KMS-11 (cell line): Measurements from ENCODE around the gene PKP3.
A peak's percentile ranks its signal among the peaks of the same experiment; 100 is the strongest.

Experiments
- H2AFZ ChIP-seq: fragments of 200-600 bp; sonication (generic); 2 replicates; pipeline ENCODE4 v1.6.1; 2016; ENCODE audit warnings: antibody characterized with exemption, mixed run types, low read depth
- H3K27ac ChIP-seq: fragments of 200-600 bp; sonication (generic); 2 replicates; pipeline ENCODE4 v1.6.1; 2016; ENCODE audit warnings: mild to moderate bottlenecking, mixed run types
- H3K27me3 ChIP-seq: fragments of 200-600 bp; sonication (generic); 2 replicates; pipeline ENCODE4 v1.6.1; 2017; ENCODE audit warnings: mild to moderate bottlenecking, low read depth, mixed run types, moderate library complexity; ENCODE audit not compliant: insufficient read depth
- H3K36me3 ChIP-seq: fragments of 200-600 bp; sonication (generic); 2 replicates; pipeline ENCODE4 v1.6.1; 2017; ENCODE audit warnings: mild to moderate bottlenecking, mixed run types; ENCODE audit not compliant: insufficient read depth
- H3K4me1 ChIP-seq: fragments of 200-600 bp; sonication (generic); 2 replicates; pipeline ENCODE4 v1.6.1; 2016; ENCODE audit warnings: mild to moderate bottlenecking, low read depth, mixed run types; ENCODE audit not compliant: poor library complexity, severe bottlenecking
- H3K4me2 ChIP-seq: fragments of 200-600 bp; sonication (generic); 2 replicates; pipeline ENCODE4 v1.7.0; 2016; ENCODE audit warnings: mild to moderate bottlenecking, mixed run types
- H3K4me3 ChIP-seq: fragments of 200-600 bp; sonication (generic); IDR thresholded peaks from 2 replicates; pipeline ENCODE4 v1.6.1; 2017; ENCODE audit warnings: low read depth, low read length, mixed read lengths; ENCODE audit not compliant: insufficient read depth
- H3K79me2 ChIP-seq: fragments of 200-600 bp; sonication (generic); 2 replicates; pipeline ENCODE4 v1.6.1; 2016; ENCODE audit warnings: low read depth, mixed run types; ENCODE audit not compliant: insufficient read depth
- H3K9ac ChIP-seq: fragments of 200-600 bp; sonication (generic); 2 replicates; pipeline ENCODE4 v1.6.1; 2016; ENCODE audit warnings: mild to moderate bottlenecking, mixed run types
- H4K20me1 ChIP-seq: fragments of 200-600 bp; sonication (generic); 2 replicates; pipeline ENCODE4 v1.6.1; 2016; ENCODE audit warnings: mild to moderate bottlenecking, mixed run types; ENCODE audit not compliant: insufficient read depth
- TF ChIP-seq, protein P1 (sequence below): fragments of 200-600 bp; sonication (generic); conservative IDR thresholded peaks from 2 replicates; pipeline ENCODE4 v1.6.1; 2017; ENCODE audit warnings: low read depth, mild to moderate bottlenecking, antibody characterized with exemption, low read length, moderate library complexity, mixed read lengths

The PKP3 gene

DNA sequence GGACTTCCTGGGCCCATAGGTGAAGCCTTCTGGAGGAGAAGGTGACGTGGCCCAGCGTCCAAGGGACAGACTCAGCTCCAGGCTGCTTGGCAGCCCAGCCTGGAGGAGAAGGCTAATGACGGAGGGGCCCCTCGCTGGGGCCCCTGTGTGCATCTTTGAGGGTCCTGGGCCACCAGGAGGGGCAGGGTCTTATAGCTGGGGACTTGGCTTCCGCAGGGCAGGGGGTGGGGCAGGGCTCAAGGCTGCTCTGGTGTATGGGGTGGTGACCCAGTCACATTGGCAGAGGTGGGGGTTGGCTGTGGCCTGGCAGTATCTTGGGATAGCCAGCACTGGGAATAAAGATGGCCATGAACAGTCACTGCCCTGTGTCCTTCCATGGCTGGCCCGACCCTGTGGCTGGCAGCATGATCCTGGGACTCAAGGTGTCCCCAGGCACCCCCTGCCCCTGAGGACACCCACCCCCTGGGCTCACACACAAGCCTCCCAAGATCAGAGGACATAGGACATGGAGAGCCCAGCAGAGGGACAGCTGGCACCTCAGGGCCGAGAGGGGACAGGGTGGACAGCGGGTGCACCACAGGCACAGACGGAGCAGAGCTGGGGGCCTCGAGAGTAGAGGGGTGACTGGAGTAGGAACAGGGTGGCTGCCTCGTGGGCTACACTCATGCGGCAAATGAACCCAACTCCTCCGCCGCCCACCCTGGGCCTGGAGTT is 10.7 kb downstream of the PKP3 start:
- Histone ChIP-seq H3K4me2 (no peak overlapping the region), H4K20me1 (no peaks in the 10 kb centered on the region), H3K9ac (no peak overlapping the region), H3K27me3 (peaks cover 5% of the 10 kb centered on the region; the same call in 1 of the 2 replicates), H2AFZ (no peak overlapping the region), H3K79me2 (no peaks in the 10 kb centered on the region), H3K36me3 (no peaks in the 10 kb centered on the region), H3K27ac (no peak overlapping the region), H3K4me1 (peaks cover 4% of the 10 kb centered on the region), H3K4me3 (no peak overlapping the region)
- TF ChIP-seq, protein P1, sequence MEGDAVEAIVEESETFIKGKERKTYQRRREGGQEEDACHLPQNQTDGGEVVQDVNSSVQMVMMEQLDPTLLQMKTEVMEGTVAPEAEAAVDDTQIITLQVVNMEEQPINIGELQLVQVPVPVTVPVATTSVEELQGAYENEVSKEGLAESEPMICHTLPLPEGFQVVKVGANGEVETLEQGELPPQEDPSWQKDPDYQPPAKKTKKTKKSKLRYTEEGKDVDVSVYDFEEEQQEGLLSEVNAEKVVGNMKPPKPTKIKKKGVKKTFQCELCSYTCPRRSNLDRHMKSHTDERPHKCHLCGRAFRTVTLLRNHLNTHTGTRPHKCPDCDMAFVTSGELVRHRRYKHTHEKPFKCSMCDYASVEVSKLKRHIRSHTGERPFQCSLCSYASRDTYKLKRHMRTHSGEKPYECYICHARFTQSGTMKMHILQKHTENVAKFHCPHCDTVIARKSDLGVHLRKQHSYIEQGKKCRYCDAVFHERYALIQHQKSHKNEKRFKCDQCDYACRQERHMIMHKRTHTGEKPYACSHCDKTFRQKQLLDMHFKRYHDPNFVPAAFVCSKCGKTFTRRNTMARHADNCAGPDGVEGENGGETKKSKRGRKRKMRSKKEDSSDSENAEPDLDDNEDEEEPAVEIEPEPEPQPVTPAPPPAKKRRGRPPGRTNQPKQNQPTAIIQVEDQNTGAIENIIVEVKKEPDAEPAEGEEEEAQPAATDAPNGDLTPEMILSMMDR, result no peak

- Histone ChIP-seq H3K9ac (no peak overlapping the region), H3K27me3 (peaks cover 12% of the 10 kb centered on the region), H4K20me1 (no peaks in the 10 kb centered on the region), H3K4me2 (no peak overlapping the region), H3K27ac (no peak overlapping the region), H2AFZ (no peak overlapping the region), H3K36me3 (no peaks in the 10 kb centered on the region), H3K79me2 (no peaks in the 10 kb centered on the region), H3K4me1 (peaks cover 4% of the 10 kb centered on the region), H3K4me3 (no peak overlapping the region)
- TF ChIP-seq, protein P1, result no peak
Observed at GRCh38 chr11:405323-405953, 11.4 kb downstream of the PKP3 start.

GRCh38 chr11:405954-406795 is 12.2 kb downstream of the PKP3 start:
- Histone ChIP-seq H3K4me2 (peak overlapping the region; percentile 67), H3K27me3 (peaks cover 12% of the 10 kb centered on the region), H3K4me1 (peaks cover 4% of the 10 kb centered on the region), H3K4me3 (no peak overlapping the region), H2AFZ (peak overlapping the region; percentile 57), H3K27ac (no peak overlapping the region), H3K36me3 (no peaks in the 10 kb centered on the region), H3K79me2 (no peaks in the 10 kb centered on the region), H3K9ac (no peak overlapping the region), H4K20me1 (no peaks in the 10 kb centered on the region)
- TF ChIP-seq, protein P1, result no peak

- no peak overlapping the region for H3K27ac ChIP-seq
- no peaks in the 10 kb centered on the region for H3K79me2 ChIP-seq
- peak overlapping the region; percentile 57 for H2AFZ ChIP-seq
- H3K4me3 ChIP-seq, result no peak overlapping the region
- H3K9ac ChIP-seq, result no peak overlapping the region
- TF ChIP-seq, protein P1, result no peak
- H3K4me2 ChIP-seq, result peak overlapping the region; percentile 67
- H4K20me1 ChIP-seq, result no peaks in the 10 kb centered on the region
- H3K36me3 ChIP-seq, result no peaks in the 10 kb centered on the region
- H3K27me3 ChIP-seq, result peaks cover 12% of the 10 kb centered on the region
- H3K4me1 ChIP-seq, result peaks cover 4% of the 10 kb centered on the region
Observed at GRCh38 chr11:406796-407650, 13.0 kb downstream of the PKP3 start.
